ENCODE results near the gene NUP153.
A peak's percentile ranks its signal among the peaks of the same experiment; 100 is the strongest.
"Not testable (repeated sequence)": the region's sequence is repeated elsewhere in the genome, so short reads cannot be mapped to it uniquely, and the experiment has no call there.

The NUP153 gene

DNA sequence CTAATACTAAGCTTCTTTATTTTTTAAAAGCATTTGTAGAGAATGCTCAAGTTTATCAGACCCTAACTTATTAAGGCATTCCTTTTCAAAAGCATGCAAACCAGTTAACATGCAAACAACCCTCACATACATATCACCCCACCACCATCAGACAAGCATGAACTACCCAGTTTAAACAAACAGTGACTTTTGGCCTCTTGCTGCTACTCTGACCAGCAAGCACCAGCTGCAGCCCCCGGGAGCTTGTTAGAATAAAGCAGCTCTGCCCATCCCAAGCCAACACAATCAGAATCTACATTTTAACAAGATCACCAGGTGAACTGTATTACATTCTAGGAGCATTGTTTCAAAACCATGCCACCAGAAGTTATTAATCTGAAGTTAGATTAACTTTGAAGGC, 5.9 kb upstream of the NUP153 start:
- TF ChIP-seq GABPA (IDR thresholded peaks at IDR 0.05; ENCODE audit: low read depth), result no peak
- DNase-seq (ENCODE audit: low read depth in 1 of 2, low spot score in 1 of 2), result no peak
- Histone ChIP-seq H3K27ac (replicated peaks) (no peak overlapping the region), H3K4me3 (replicated peaks; ENCODE audit: insufficient read depth, low read length) (no peak overlapping the region), H3K27me3 (ENCODE audit: insufficient read depth, poor library complexity, severe bottlenecking) (no peaks in the 10 kb centered on the region)

DNA sequence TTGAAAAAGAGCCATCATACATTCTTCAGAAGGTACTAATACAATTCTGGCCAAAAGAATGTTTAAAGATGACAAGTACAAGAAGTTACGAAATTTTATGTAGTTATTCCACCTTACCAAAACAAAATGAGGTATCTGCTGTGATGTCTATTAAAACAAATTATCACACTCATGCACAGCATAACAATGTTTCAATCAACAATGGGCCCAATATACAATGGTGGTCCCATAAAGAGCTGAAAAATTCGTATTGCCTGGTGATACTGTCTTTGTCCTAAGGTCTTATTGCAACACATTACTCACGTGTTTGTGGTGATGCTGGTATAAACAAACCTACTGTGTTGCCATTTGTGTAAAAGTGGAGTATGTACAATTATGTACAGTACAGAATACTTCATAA, 3.6 kb upstream of the NUP153 start:
- TF ChIP-seq POLR2AphosphoS5 (IDR thresholded peaks at IDR 0.05; ENCODE audit: low read depth) (no peak), GABPA (IDR thresholded peaks at IDR 0.05; ENCODE audit: low read depth) (no peak), SPI1 (IDR thresholded peaks at IDR 0.05; ENCODE audit: borderline replicate concordance, low read depth) (no peak)
- TF ChIP-seq, protein P1, sequence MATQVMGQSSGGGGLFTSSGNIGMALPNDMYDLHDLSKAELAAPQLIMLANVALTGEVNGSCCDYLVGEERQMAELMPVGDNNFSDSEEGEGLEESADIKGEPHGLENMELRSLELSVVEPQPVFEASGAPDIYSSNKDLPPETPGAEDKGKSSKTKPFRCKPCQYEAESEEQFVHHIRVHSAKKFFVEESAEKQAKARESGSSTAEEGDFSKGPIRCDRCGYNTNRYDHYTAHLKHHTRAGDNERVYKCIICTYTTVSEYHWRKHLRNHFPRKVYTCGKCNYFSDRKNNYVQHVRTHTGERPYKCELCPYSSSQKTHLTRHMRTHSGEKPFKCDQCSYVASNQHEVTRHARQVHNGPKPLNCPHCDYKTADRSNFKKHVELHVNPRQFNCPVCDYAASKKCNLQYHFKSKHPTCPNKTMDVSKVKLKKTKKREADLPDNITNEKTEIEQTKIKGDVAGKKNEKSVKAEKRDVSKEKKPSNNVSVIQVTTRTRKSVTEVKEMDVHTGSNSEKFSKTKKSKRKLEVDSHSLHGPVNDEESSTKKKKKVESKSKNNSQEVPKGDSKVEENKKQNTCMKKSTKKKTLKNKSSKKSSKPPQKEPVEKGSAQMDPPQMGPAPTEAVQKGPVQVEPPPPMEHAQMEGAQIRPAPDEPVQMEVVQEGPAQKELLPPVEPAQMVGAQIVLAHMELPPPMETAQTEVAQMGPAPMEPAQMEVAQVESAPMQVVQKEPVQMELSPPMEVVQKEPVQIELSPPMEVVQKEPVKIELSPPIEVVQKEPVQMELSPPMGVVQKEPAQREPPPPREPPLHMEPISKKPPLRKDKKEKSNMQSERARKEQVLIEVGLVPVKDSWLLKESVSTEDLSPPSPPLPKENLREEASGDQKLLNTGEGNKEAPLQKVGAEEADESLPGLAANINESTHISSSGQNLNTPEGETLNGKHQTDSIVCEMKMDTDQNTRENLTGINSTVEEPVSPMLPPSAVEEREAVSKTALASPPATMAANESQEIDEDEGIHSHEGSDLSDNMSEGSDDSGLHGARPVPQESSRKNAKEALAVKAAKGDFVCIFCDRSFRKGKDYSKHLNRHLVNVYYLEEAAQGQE (IDR thresholded peaks at IDR 0.05; ENCODE audit: insufficient replicate concordance, low read depth), result no peak
- TF ChIP-seq, protein P2, sequence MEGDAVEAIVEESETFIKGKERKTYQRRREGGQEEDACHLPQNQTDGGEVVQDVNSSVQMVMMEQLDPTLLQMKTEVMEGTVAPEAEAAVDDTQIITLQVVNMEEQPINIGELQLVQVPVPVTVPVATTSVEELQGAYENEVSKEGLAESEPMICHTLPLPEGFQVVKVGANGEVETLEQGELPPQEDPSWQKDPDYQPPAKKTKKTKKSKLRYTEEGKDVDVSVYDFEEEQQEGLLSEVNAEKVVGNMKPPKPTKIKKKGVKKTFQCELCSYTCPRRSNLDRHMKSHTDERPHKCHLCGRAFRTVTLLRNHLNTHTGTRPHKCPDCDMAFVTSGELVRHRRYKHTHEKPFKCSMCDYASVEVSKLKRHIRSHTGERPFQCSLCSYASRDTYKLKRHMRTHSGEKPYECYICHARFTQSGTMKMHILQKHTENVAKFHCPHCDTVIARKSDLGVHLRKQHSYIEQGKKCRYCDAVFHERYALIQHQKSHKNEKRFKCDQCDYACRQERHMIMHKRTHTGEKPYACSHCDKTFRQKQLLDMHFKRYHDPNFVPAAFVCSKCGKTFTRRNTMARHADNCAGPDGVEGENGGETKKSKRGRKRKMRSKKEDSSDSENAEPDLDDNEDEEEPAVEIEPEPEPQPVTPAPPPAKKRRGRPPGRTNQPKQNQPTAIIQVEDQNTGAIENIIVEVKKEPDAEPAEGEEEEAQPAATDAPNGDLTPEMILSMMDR (IDR thresholded peaks at IDR 0.05; ENCODE audit: insufficient read depth, low read length), result no peak
- Histone ChIP-seq H3K27ac (replicated peaks) (no peak overlapping the region), H3K27me3 (ENCODE audit: insufficient read depth, poor library complexity, severe bottlenecking) (no peaks in the 10 kb centered on the region), H3K4me3 (replicated peaks; ENCODE audit: insufficient read depth, low read length) (no peak overlapping the region)
- no peak for DNase-seq (ENCODE audit: low read depth in 1 of 2, low spot score in 1 of 2)

DNA sequence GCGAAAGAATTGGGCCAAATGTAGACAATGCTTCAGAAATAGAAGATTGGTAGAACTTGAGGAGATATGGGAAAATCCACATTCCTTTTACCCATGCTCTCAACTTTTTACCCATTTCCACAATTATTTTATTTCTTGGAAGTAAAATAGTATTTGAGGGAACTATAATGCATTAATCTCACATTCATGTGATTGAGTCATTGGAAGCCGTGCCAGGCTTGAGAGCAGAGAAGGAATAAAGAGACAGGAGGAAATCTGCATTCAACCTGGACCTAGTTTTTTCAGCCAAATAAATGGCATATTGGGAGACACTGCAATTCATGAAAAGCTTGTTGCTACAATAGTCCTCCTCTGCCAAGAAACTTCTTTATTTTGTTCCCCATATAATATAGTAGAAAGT, 2.8 kb upstream of the NUP153 start:
- no peak for DNase-seq (ENCODE audit: low read depth in 1 of 2, low spot score in 1 of 2)
- Histone ChIP-seq H3K4me3 (replicated peaks; ENCODE audit: insufficient read depth, low read length) (no peak overlapping the region), H3K27ac (replicated peaks) (no peak overlapping the region), H3K27me3 (ENCODE audit: insufficient read depth, poor library complexity, severe bottlenecking) (no peaks in the 10 kb centered on the region)
- no peak for TF ChIP-seq SPI1 (IDR thresholded peaks at IDR 0.05; ENCODE audit: borderline replicate concordance, low read depth)
- TF ChIP-seq, protein P1 (IDR thresholded peaks at IDR 0.05; ENCODE audit: insufficient replicate concordance, low read depth), result no peak
- TF ChIP-seq GABPA (IDR thresholded peaks at IDR 0.05; ENCODE audit: low read depth), result no peak
- TF ChIP-seq, protein P2 (IDR thresholded peaks at IDR 0.05; ENCODE audit: insufficient read depth, low read length), result no peak
- TF ChIP-seq POLR2AphosphoS5 (IDR thresholded peaks at IDR 0.05; ENCODE audit: low read depth), result no peak

DNA sequence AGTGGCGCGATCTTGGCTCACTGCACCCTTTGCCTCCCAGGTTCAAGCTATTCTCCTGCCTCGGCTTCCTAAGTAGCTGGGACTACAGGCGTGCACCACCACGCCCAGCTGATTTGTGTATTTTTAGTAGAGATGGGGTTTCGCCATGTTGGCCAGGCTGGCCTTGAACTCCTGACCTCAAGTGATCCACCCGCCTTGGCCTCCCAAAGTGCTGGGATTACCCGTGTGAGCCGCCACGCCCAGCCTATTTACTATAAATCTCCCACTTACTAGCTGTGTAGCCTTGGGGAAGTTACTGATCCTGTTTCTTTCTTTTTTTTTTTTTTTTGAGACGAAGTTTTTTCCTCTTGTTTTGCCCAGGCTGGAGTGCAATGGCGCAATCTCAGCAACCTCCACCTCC, 1.3 kb upstream of the NUP153 start:
- not testable (repeated sequence) for H3K27me3 ChIP-seq (ENCODE audit: insufficient read depth, poor library complexity, severe bottlenecking); H3K4me3 ChIP-seq (replicated peaks; ENCODE audit: insufficient read depth, low read length); DNase-seq (ENCODE audit: low read depth in 1 of 2, low spot score in 1 of 2); H3K27ac ChIP-seq (replicated peaks)

DNA sequence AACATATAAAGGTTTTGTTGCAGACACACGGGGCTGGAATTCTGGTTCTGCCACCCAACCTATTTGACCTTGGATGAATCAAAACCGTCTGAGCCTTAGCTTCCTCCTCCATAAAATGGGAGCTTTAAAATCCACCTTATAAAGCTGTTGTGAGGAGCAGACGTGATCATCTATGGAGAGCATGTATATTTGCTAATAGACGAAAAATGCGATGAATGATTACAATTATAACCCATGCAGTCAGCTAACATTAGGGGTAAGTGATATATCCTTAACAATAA, 586 bp upstream of the NUP153 start:
- peak overlapping the region; percentile 84 for H3K4me3 ChIP-seq (replicated peaks; ENCODE audit: insufficient read depth, low read length)
- no peaks in the 10 kb centered on the region for H3K27me3 ChIP-seq (ENCODE audit: insufficient read depth, poor library complexity, severe bottlenecking)
- H3K27ac ChIP-seq (replicated peaks), result peak overlapping the region; percentile 100
- no peak for DNase-seq (ENCODE audit: low read depth in 1 of 2, low spot score in 1 of 2)
- TF ChIP-seq, protein P2 (IDR thresholded peaks at IDR 0.05; ENCODE audit: insufficient read depth, low read length), result no peak
- TF ChIP-seq, protein P1 (IDR thresholded peaks at IDR 0.05; ENCODE audit: insufficient replicate concordance, low read depth), result no peak
- TF ChIP-seq GABPA (IDR thresholded peaks at IDR 0.05; ENCODE audit: low read depth) (no peak), SPI1 (IDR thresholded peaks at IDR 0.05; ENCODE audit: borderline replicate concordance, low read depth) (no peak)
